Cardiac fibroblast (primary cell): ENCODE measurements around the gene MED9.

Experiments used
- DNase-seq, 2 donors: peaks; one replicate each; pipeline versions ENCODE4 v3.0.0 to v3.0.0-alpha.2; 2010; ENCODE audit warnings: low read depth in 2 of 2
- H3K4me3 ChIP-seq, 2 donors: replicated peaks in 1 of 2; 1 replicate in 1 of 2; 2 replicates in 1 of 2; pipeline ENCODE4 v1.5.1; 2011; ENCODE audit warnings: low read depth in 2 of 2, low read length in 2 of 2, mild to moderate bottlenecking in 2 of 2, moderate library complexity in 1 of 2
- CTCF ChIP-seq: IDR thresholded peaks from one replicate; pipeline ENCODE4 v1.5.1; 2011; ENCODE audit warnings: low read depth, mild to moderate bottlenecking, low read length, inconsistent platforms

Gene MED9

GRCh38 chr17:17437461-17437860 lies 39.3 kb upstream of the MED9 start:
- no peak for DNase-seq
- H3K4me3 ChIP-seq: no peak overlapping the region
- TF ChIP-seq CTCF: no peak

- no peak overlapping the region for H3K4me3 ChIP-seq
- TF ChIP-seq CTCF: no peak
- no peak for DNase-seq
Observed at GRCh38 chr17:17437893-17438292, 38.9 kb upstream of the MED9 start.

GRCh38 chr17:17440010-17440843 lies 36.6 kb upstream of the MED9 start:
- TF ChIP-seq CTCF: peak; percentile 66
- H3K4me3 ChIP-seq: no peak overlapping the region

GRCh38 chr17:17440938-17441675 lies 35.7 kb upstream of the MED9 start:
- H3K4me3 ChIP-seq: no peak overlapping the region
- no peak for DNase-seq
- no peak for TF ChIP-seq CTCF

More at GRCh38 chr17:17440010-17440843, 36.6 kb upstream of the MED9 start:
- DNase-seq: peak; percentile 55 to 71

- TF ChIP-seq CTCF: no peak
- peak in 1 of 2 donors; percentile 18 for DNase-seq
- H3K4me3 ChIP-seq: no peak overlapping the region
Observed at GRCh38 chr17:17443173-17443572, 33.6 kb upstream of the MED9 start.

- H3K4me3 ChIP-seq: no peak overlapping the region
- no peak for TF ChIP-seq CTCF
- no peak for DNase-seq
Observed at GRCh38 chr17:17445296-17445924, 31.4 kb upstream of the MED9 start.
